K562 (cell line): ENCODE data around the gene EN1. TPM values are rescaled to one million over a fixed set of nuclear protein-coding genes. Genes with fewer than 3 reads are reported as not detected.

Source experiments
- RCOR1 ChIP-seq, 2 experiments: IDR thresholded peaks; 2 replicates each; pipeline ENCODE4 v1.6.1; 2012; ENCODE audit warnings: low read depth in 2 of 2, low read length in 2 of 2, borderline replicate concordance in 1 of 2, improper control_type of control experiment in 1 of 2
- SMC3 ChIP-seq: conservative IDR thresholded peaks from 2 replicates; pipeline ENCODE4 v1.6.1; 2011; ENCODE audit warnings: low read depth, low read length, improper control_type of control experiment; ENCODE audit not compliant: insufficient read depth
- TCF15 ChIP-seq: fragments of 250-450 bp; sonication (Bioruptor Pico); IDR thresholded peaks from 2 replicates; pipeline ENCODE4 v1.8.0; 2022; ENCODE audit warnings: moderate library complexity, mild to moderate bottlenecking, inconsistent platforms
- YY1 ChIP-seq, 3 experiments: IDR thresholded peaks; 2 replicates each; pipeline ENCODE4 v1.6.1; 2011; ENCODE audit warnings: low read length in 2 of 3, mild to moderate bottlenecking in 2 of 3, moderate library complexity in 2 of 3, borderline replicate concordance in 1 of 3, control low read depth in 1 of 3, low read depth in 1 of 3; ENCODE audit not compliant: insufficient read depth in 3 of 3, insufficient replicate concordance in 2 of 3, control insufficient read depth in 1 of 3, insufficient read length in 1 of 3; ENCODE audit errors: extremely low read depth in 1 of 3
- polyA plus RNA-seq, 8 experiments: library from polyadenylated mRNA; depleted of rRNA in 4 of 8; stranded (reverse) in 5 of 8; unstranded in 3 of 8; fragments of >200 nt; fragmentation: Nextera tagmentation in 2 of 8; fragmentation: Illumina TruSeq in 1 of 8; extraction: Ambion mirVana in 2 of 8; extraction: Trizol in 1 of 8; gene quantifications; 2 replicates each; pipeline versions ENCODE4 v1.2.1 to v1.2.3, GENCODE V29; 2011 to 2014; ENCODE audit warnings: inconsistent platforms in 1 of 8, missing spikeins in 1 of 8
- total RNA-seq, 7 experiments: library from RNA; depleted of rRNA in 6 of 7; stranded (reverse); fragments of >200 nt in 6 of 7; fragmentation: Illumina TruSeq in 2 of 7; extraction: Trizol in 2 of 7; gene quantifications; 2 replicates each; pipeline versions ENCODE4 v1.2.1 to v1.2.3, GENCODE V29; 2011 to 2021; ENCODE audit warnings: low replicate concordance in 1 of 7
- TF ChIP-seq, protein P1 (sequence below), 2 experiments: fragments of 450-650 bp; formaldehyde crosslinking in 1 of 2; IDR thresholded peaks; 2 replicates each; pipeline versions ENCODE4 v1.4.0 to v1.6.1; 2014 to 2020; ENCODE audit warnings: mild to moderate bottlenecking in 2 of 2, borderline replicate concordance in 1 of 2, low read depth in 1 of 2

Gene EN1
- total and polyA plus RNA-seq, 9 of the 15 experiments (the other 6 are each of a cell fraction or from before 2014, with no cell fraction given) = 0.06 to 2.0 (median 0.51) TPM

- TF ChIP-seq, protein P1, sequence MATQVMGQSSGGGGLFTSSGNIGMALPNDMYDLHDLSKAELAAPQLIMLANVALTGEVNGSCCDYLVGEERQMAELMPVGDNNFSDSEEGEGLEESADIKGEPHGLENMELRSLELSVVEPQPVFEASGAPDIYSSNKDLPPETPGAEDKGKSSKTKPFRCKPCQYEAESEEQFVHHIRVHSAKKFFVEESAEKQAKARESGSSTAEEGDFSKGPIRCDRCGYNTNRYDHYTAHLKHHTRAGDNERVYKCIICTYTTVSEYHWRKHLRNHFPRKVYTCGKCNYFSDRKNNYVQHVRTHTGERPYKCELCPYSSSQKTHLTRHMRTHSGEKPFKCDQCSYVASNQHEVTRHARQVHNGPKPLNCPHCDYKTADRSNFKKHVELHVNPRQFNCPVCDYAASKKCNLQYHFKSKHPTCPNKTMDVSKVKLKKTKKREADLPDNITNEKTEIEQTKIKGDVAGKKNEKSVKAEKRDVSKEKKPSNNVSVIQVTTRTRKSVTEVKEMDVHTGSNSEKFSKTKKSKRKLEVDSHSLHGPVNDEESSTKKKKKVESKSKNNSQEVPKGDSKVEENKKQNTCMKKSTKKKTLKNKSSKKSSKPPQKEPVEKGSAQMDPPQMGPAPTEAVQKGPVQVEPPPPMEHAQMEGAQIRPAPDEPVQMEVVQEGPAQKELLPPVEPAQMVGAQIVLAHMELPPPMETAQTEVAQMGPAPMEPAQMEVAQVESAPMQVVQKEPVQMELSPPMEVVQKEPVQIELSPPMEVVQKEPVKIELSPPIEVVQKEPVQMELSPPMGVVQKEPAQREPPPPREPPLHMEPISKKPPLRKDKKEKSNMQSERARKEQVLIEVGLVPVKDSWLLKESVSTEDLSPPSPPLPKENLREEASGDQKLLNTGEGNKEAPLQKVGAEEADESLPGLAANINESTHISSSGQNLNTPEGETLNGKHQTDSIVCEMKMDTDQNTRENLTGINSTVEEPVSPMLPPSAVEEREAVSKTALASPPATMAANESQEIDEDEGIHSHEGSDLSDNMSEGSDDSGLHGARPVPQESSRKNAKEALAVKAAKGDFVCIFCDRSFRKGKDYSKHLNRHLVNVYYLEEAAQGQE (IDR thresholded peaks at IDR 0.05; ENCODE audit: borderline replicate concordance) = peak; percentile 30; the same call in 1 of the 2 replicates
- TF ChIP-seq, protein P1 (CRISPR knock-in tag; IDR thresholded peaks at IDR 0.05; ENCODE audit: low read depth) = no peak
- TF ChIP-seq SMC3 (peak; percentile 69), TCF15 (no peak), YY1 (IDR thresholded peaks at IDR 0.05; ENCODE audit: borderline replicate concordance in 1 of 3, control insufficient read depth in 1 of 3, extremely low read depth in 1 of 3, insufficient read depth in 3 of 3, insufficient read length in 1 of 3, insufficient replicate concordance in 2 of 3, low read depth in 1 of 3, low read length in 2 of 3) (peak in 1 of 3 experiments; percentile 43), RCOR1 (IDR thresholded peaks at IDR 0.05; ENCODE audit: borderline replicate concordance in 1 of 2, low read depth in 2 of 2, low read length in 2 of 2) (0 out of 4 replicates have a peak, but pooled peaks of 1 of the 2 experiments have one; percentile 8)
- TF ChIP-seq, all 486 proteins: peak for 6
Observed at GRCh38 chr2:118881490-118882129, 34.2 kb upstream of the EN1 start (continued).
